ENCODE results near the gene SLC37A1.
"Not testable (repeated sequence)": the region's sequence is repeated elsewhere in the genome, so short reads cannot be mapped to it uniquely, and the experiment has no call there.

SLC37A1 gene

DNA sequence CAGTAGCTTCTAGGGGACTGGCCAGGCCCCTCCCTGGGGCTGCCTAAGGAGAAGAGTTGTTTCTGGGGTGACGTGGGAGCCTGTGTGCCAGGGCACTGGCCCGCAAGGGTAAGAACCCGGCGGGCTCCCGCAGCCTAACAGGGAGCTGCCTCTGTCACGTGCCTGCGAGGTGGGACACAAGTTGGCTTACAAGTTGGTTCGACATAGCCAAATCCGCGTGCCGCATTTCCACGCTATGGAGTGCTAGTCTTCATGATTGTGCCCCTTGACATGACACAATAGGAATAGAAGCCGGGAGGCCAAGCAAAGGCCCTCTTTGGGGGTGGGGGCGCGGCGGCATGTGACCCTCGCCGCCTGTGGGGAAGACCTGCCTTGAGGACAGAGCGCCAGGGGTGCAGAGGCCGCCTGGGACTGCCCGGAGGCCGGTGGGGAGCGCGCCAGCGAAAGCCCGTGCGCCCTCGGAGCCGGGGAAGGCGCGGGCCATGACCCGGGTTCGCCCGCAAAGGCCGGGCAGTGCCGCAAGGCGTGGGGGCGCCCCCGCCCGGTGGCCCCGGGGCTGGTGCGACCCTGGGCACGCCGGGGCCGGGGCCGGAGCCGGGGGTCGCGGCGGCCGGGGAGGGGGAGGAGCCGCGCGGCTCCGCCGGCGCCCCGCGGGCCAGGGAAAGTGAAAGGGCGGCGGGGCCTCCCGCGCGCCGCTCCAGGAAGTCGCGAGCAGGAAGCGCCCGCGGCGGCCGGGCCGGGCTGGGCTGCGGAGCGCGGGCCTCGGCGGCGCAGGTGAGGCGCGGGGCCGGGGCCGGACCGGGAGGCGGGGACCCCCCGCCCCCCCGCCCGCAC lies at the start of gene SLC37A1:
Gene SLC37A1, plus strand, starts transcription at position 702 of the 834 bp plus-strand sequence. CDS start 4,603 bp downstream, outside the sequence.
- no peak for DNase-seq (ENCODE audit: low read depth)

DNA sequence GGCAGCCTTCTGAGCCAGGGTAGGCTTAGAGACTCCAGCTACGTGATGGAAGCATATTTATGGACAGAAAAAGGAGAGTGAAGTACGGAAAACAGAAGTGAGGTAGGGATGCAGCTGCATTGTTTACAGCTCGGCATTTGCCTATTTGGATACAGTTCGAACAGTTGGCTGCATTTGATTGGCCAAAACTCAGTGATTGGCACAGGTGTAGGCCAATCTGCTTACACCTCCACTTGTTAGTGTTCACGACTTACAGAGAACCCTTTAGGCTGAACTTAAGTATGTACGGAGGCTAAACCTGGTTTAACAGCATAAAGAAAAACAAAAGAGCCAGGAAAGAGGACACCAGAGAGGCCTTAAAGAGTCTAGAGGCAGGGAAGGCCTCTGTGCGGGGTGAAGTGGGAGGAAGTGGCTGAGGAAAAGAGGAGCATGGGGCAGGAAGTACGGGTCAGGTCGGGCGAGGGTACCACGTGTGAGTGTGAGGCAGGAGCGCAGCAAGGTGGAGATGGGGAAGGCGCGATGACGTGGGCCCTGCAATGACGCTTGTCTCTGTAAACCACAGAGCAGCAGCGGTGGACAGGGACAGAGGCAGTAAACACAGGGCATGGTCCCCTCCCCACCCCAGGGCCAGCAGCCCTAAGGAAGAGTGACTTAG lies 49.7 kb upstream of the SLC37A1 start:
- no peak for DNase-seq (ENCODE audit: low read depth)

DNA sequence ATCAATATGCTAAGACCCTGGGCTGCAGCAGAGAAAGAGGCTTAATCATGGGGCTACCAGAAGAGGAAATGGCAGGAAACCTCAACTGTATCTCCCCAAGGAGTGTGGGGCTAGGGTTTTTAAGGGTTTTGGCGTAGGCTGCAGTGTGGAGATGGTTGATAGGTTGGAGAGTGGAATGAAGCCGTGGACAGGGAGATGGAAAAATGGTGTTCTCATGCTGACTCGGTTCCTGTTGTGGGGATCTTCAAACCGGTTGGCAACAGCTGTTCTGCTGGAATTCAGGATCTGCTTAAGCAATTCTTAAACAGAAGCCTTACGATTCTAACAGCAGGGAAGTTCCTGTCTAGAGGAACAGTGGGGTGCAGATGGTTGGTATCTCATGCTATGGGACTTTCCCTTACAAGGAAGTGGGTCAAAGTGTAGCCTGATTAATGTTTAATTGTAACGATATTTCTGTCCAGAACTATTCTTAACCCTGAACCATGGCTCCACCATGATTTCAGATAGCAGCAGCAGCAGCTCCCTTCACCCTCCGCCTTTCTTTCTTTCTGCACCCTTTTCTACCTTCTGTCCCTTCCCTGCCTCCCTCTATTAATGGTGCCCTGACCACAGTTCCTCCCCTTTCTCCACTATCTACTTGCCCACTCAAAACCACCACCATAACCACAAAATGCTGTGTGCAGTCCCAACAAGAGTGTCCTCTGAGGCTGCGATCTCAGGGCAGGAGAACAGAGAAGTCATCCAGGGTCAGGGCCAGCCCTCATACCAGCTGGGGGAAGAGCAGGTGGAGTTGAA lies 48.4 kb upstream of the SLC37A1 start:
- no peak for DNase-seq (ENCODE audit: low read depth)

DNA sequence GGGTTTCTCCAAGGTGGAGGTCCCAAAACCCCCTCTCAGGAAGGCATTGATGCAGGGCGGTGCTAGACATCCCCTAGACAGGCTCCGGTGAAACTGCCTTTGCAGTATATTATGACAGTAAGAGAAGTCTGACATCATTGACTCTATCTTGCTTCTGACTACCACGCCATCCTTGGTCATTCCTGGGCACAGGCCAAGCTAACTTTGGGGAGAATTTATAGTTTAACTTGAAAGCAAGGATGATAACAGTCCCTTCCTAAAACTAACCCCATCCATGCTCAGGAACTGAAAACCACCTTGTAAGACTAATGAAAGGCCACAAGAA lies 47.9 kb upstream of the SLC37A1 start:
- DNase-seq (ENCODE audit: low read depth) = no peak

GRCh38 chr21:42466700-42467099 lies 47.0 kb upstream of the SLC37A1 start:
- DNase-seq (ENCODE audit: low read depth) = no peak

DNA sequence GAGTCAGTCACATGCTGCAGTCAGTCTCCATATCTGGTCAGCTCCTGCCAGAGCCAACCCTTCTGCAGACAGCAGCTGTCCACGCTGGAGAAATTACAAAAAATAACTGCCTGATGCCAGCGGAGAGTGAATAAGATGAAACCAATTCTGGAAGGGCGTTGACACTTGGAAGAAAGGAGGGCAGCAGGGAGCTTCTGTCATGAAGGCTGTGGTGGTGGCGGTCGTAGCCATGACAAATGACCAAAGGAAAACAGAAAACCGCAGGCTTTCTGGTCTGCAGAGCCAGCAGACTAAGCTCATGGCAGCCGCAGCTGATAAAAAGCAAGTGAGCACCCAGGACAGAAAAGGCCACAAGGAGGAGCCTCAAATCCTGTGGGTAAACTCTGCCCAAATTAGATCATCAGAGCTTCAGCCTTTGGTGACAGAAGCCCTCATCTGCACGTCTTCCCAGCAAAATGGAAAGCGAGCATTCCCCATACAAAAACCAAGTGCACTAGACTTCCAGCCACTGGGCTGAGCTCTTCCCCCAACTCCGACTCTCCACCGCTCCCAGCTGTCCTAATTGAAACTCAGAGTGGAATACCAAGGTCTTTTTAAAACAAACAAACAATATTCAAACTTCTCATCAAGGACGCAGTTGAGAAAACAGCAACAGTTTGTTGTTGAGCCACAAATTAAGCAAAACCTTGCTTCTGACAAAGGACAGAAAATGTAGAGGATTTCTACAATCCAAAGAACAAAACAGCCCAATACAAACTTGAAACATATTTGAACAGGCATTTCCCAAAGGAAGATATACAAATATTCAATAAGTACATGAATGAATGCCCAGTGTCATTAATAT lies 46.3 kb upstream of the SLC37A1 start:
- no peak for DNase-seq (ENCODE audit: low read depth)

GRCh38 chr21:42468491-42469131 lies 45.0 kb upstream of the SLC37A1 start:
- no peak for DNase-seq (ENCODE audit: low read depth)

DNA sequence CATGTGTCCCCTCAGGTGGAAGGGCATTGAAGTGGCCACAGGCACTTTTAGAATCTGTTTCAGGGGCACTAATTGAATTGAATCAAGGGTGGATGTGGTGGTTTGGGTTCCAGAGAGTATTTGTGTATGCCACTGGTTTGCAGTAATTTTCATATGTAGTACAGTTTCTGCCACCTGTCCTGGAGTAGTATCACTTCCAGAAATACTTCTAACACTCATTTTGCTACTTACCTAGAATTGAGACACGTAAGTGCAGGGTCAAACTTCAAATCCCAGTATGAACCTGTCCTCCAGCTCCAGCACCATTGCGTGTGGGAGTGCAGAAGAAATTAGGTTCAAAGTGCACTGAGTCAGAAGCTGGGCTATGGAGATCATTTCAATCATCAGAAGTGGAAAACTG lies 44.4 kb upstream of the SLC37A1 start:
- no peak for DNase-seq (ENCODE audit: low read depth)

DNA sequence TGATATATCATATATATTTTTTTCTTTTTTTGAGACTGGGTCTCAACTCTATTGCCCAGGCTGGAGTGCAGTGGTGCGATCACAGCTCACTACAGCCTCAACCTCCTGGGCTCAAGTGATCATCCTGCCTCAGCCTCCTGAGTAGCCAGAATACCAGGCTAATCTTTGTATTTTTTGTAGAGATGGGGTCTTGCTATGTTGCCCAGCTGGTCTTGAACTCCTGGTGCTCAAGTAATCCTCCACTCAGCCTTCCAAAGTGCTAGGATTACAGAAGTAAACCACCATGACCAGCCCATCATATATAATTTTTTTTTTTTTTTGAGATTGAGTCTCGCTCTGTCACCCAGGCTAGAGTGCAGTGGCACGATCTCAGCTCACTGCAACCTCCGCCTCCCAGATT lies 43.9 kb upstream of the SLC37A1 start:
- DNase-seq (ENCODE audit: low read depth) = not testable (repeated sequence)

- no peak for DNase-seq (ENCODE audit: low read depth)
Observed at GRCh38 chr21:42471206-42471605, 42.4 kb upstream of the SLC37A1 start.

DNA sequence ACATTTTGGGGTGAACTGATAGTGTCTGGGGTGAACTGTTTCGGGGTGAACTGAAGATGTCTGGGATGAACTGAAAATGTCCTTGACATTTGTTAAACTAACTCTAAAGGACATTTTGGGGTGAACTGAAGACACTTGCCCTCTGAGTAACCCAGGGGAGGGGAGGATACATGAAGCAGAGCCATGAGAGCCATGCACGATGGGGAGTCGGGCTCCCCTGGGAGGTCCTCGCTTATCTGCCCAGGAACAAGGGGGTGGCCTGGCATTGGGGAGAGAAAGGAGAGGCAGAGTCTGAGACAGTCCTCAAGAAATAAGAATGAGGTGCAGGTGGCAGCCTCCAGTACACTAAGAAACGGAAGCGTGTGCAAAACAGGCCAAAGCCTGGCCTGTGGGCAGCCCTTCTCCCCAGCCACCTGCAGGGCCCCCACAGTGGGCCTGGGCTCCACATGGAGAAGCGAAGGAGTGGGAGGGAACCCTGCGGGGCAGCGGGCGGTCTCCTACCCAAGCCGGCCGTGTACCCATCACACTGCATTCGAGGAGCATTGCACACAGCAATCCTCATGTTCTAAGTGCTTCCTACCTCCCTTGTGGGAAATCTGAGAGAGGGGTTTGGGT lies 41.8 kb upstream of the SLC37A1 start:
- no peak for DNase-seq (ENCODE audit: low read depth)

GRCh38 chr21:42472521-42472920 lies 41.1 kb upstream of the SLC37A1 start:
- DNase-seq (ENCODE audit: low read depth) = no peak

DNA sequence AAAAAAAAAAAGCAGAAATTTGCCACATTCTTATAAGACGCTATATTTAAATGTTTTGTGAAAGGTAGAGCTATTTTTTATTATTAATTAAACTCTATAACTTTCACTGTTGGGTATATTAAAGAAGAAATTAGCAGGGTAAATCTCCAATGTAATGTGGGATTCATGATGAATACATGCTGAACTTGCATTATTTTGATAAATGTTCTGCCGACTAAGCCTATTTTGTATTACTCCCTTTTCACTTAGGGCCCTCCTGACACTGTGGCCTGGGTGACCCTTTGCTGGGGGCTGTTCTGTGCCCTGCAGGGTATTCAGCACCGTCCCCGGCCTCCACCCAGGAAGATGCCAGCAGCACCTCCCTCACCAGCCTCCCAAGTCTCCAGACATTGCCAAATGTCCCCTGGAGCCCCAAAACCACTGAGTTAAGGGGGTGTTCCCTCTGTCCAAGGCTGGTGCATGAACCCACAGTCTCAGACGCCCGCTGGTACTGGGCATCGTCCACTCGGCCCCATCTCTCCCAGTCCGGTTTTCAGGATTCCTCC lies 40.1 kb upstream of the SLC37A1 start:
- no peak for DNase-seq (ENCODE audit: low read depth)

DNA sequence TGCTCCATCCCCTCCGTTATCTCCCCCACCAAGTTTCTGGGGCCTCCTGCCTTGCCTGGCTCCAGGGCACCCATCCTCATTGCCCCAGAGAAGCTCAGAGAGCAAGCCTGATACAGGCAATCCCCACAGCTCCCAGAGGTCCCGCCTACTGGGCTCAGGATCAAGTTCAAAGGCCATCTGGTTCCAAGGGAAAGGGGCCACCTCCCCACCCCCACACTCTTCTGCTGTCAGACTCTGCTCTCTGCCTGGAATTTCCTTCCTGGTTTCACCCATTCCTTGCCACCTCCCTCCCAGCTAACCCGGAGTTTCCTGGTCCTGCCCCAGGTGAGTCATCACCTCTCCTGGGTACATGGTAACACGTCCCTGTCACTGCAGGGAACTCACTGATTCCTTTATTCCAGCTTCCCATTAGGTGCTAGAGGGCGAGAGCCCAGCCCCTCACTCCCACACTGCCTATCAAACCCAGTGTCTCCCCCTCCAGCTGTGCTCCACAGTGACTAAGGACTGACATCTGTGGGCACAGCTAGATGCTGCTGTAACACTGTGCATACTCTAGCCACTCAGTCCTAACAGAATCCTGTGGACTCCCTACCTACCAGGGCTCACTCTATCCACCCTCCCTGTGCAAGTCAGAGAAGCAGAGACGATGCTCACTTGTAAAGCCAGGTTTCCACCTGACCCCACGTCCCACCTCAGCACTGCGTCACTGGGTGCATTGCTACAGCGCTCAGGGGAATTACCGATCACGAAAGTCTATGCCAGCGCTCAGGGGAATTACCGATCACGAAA lies 39.4 kb upstream of the SLC37A1 start:
- DNase-seq (ENCODE audit: low read depth) = no peak

GRCh38 chr21:42475036-42475435 lies 38.6 kb upstream of the SLC37A1 start:
- no peak for DNase-seq (ENCODE audit: low read depth)

DNA sequence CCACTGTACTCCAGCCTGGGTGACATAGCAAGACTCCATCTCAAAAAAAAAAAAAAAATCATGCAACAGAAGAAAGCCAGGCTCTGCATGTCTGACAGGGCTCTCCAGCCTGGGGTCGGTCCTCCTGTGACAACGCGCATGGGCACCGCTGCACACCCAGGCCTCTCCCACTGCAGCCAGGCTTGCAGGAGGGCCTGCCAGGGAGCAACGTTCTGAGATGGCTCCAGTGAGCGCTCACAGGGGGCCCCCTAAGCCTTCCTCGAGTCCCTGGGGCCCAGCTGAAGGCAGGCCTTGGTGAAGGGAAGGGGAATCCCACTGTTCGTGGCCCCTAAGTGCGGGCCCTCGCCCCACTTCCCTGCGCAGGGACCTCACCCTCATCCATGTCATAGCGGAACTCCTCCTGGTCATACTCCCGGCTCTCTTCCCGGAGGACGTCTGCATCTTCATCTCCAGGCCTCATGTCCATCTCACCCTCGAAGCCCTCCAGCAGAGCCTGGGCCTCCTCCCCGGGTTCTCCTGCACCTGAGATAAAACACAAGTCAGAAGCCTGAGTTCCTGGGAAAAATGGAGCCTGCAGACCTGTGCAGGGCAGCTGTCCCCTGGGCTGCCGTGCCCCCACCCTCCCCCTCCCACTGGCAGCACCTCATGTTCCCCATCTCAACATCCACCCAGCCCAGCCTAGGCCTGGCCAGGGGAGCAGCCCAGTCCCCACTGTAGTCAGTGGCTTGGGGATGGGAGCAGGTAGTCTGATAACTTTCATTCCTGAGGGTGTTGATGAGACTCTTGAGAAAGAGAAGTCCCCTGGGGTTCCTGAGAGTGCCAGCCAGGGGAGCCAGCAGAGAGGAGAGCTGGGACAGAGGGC lies 37.9 kb upstream of the SLC37A1 start:
- no peak for DNase-seq (ENCODE audit: low read depth)

GRCh38 chr21:42476388-42477331 lies 37.0 kb upstream of the SLC37A1 start:
- DNase-seq (ENCODE audit: low read depth) = no peak

- DNase-seq (ENCODE audit: low read depth) = no peak
Observed at GRCh38 chr21:42478504-42478903, 35.1 kb upstream of the SLC37A1 start.

Measured in fibroblast of the conjunctiva (primary cell).